Loucy (cell line): ENCODE measurements around the gene NUP107.

Experiments
- EZH2phosphoT487 ChIP-seq: fragments of 200-600 bp; IDR thresholded peaks from 2 replicates; pipeline ENCODE4 v1.6.1; 2018; ENCODE audit warnings: antibody characterized with exemption, mild to moderate bottlenecking, moderate library complexity, borderline replicate concordance
- TF ChIP-seq, protein P1 (sequence below): fragments of 200-600 bp; sonication (generic); conservative IDR thresholded peaks from 2 replicates; pipeline ENCODE4 v1.5.1; 2014; ENCODE audit warnings: mild to moderate bottlenecking, antibody characterized with exemption, low read length

DNA sequence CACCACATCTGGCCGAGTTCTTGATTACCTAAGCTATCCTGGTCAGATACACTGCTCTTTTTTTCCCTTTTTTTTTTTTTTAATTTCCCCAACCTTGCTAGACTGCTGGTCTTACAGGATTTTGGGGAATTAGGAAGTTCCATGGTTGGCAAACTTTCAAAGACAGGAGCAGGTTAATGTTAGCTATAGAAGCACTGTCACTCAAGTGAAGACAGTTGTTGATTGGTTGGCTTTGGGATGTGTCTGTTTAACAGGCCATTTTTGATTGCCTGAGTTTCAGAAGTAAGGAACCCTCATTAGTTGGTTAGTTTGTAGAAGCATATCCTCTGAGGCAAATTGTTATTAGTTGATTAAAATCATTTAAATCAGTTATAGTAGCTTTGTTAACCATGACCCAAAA is 39.3 kb upstream of the NUP107 start:
- TF ChIP-seq, protein P1, sequence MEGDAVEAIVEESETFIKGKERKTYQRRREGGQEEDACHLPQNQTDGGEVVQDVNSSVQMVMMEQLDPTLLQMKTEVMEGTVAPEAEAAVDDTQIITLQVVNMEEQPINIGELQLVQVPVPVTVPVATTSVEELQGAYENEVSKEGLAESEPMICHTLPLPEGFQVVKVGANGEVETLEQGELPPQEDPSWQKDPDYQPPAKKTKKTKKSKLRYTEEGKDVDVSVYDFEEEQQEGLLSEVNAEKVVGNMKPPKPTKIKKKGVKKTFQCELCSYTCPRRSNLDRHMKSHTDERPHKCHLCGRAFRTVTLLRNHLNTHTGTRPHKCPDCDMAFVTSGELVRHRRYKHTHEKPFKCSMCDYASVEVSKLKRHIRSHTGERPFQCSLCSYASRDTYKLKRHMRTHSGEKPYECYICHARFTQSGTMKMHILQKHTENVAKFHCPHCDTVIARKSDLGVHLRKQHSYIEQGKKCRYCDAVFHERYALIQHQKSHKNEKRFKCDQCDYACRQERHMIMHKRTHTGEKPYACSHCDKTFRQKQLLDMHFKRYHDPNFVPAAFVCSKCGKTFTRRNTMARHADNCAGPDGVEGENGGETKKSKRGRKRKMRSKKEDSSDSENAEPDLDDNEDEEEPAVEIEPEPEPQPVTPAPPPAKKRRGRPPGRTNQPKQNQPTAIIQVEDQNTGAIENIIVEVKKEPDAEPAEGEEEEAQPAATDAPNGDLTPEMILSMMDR, result no peak
- TF ChIP-seq EZH2phosphoT487, result no peak
